ENCODE data around the gene ZNF839.
A peak's percentile ranks its signal among the peaks of the same experiment; 100 is the strongest.
"Not testable (repeated sequence)": the region's sequence is repeated elsewhere in the genome, so short reads cannot be mapped to it uniquely, and the experiment has no call there.

The ZNF839 gene

GRCh38 chr14:102344084-102344483 lies 24.5 kb downstream of the ZNF839 start:
- no peak for DNase-seq

GRCh38 chr14:102344485-102344884 lies 24.9 kb downstream of the ZNF839 start:
- DNase-seq, result no peak

- DNase-seq, result no peak
These were observed 25.7 kb downstream of the ZNF839 start for GRCh38 chr14:102345232-102345631.

- DNase-seq, result no peak
These were observed 27.1 kb downstream of the ZNF839 start for GRCh38 chr14:102346645-102347044.

DNA sequence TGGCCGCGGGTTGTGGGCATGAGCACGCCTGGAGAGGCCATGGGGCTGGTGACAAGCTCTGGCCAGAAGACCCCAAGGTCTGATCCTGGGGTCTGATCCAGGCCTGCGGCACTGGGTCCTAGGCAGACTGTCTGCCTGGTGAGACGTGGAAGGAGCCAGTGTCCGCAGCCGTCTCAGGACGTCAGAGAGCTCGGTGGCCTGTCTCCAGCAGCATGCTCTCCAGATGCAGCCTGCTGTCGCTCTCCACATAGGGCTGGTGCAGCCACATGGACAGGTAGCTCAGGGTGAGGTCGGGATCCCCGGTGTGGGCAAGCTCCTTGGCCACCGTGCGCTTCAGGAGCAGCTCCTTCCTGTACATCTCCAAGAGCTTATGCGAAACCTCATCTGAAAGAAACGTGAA lies 28.8 kb downstream of the ZNF839 start:
- no peak for DNase-seq

DNA sequence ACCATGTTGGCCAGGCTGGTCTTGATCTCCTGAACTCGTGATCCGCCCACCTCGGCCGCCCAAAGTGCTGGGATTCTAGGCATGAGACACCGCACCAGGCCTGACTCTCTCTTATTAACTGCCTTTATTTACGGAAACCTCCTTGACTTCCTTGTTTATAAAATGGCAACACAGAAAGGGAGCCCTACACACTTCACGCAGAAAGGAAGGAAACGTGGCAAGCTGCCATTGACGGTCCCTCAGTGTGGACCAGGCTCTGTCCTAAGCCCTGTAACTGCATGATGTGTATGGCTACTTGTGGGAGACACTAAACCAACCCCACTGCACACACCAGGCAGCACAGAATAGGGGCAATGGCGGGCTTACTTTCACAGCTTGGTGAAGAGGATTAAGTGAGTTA lies 31.5 kb downstream of the ZNF839 start:
- DNase-seq, result no peak

DNA sequence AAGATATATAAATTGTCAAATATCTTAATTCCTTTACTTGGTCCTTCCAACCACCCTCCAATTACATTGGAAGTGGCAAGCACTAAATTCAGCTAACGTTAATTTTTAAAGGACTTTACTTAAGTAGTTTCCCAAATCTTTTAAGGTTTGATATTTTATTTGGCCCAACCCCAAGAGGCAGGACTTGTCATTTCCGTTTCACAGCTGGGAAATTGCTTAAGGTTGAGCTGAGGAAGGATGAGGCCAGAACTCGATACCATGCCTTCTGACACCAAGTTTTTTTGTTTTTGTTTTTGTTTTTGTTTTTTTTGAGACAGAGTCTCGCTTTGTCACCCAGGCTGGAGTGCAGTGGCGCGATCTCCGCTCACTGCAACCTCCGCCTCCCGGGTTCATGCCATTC lies 32.0 kb downstream of the ZNF839 start:
- not testable (repeated sequence) for DNase-seq

GRCh38 chr14:102352213-102352612 lies 32.7 kb downstream of the ZNF839 start:
- no peak for DNase-seq

DNA sequence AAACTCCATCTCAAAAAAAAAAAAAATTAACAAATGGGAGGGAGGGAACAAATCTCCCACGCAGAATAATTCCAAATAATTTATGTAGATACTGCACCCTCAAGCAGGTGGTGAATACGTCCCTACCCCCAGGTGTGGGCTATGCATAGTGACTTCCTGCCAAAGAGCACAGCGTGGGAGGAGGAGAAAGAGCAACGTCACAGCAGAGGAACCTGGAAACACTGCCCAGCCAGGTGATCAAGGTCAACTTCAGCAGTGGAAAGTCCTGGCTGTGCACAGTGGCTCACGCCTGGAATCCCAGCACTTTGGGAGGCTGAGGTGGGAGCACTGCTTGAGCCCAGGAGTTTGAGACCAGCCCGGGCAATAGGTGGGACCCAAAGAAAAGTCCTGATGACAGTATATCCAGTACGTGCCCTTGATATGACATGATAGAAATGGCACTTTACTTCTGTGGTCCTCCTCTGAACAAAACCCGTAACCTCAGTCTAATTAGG lies 33.6 kb downstream of the ZNF839 start:
- no peak for DNase-seq

GRCh38 chr14:102356280-102356679 lies 36.7 kb downstream of the ZNF839 start:
- DNase-seq, result no peak

DNA sequence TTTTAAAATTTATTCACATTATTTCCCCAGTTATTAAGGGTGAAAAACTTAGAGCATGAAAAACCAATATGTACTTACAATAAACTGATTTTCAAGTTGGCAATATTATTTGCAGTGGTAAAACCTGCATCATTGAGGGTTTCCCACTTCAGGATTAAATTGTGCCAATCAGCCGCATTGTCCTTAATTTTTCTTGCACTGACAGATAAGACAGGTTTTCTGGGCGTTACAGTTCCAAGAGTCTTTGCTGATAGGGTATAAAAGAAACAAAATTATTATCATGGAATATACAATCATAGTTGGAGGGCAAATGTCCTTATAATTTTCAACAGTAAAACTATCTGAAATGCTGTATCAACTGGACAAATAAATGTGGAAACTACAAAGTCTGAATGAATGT lies 39.8 kb downstream of the ZNF839 start:
- DNase-seq, result no peak

DNA sequence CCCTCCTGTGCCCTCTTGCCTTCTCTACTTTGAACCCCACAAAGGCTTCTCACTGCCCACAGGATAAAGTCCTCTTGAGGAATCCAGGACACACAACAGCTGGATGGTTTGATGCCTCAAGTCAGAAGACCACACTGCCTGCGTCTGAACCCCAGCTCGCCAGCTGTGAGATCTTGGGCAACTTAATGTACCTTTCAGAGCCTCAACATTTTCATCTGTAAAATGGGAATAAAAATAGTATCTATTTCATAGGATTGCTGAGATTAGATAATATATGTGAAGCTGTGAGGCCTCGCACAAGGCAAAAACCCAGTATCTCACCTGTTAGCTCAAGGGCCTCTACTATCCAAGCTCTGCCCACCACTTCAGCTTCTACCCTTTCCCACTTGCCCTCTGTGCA lies 40.8 kb downstream of the ZNF839 start:
- no peak for DNase-seq

GRCh38 chr14:102362084-102362483 lies 42.5 kb downstream of the ZNF839 start:
- peak; percentile 8 to 27 for DNase-seq

- peak; percentile 88 to 89 for DNase-seq
These were observed 43.1 kb downstream of the ZNF839 start, which contains the start of the genes CINP and TECPR2 for GRCh38 chr14:102362545-102363181. Gene CINP (minus strand): TSS chr14:102362890. CDS start chr14:102362851, 39 bp downstream. Gene TECPR2 (plus strand): TSS chr14:102362941. CDS start chr14:102376722, 13,781 bp downstream.

GRCh38 chr14:102363182-102363943 lies 43.8 kb downstream of the ZNF839 start:
- DNase-seq, result no peak

DNA sequence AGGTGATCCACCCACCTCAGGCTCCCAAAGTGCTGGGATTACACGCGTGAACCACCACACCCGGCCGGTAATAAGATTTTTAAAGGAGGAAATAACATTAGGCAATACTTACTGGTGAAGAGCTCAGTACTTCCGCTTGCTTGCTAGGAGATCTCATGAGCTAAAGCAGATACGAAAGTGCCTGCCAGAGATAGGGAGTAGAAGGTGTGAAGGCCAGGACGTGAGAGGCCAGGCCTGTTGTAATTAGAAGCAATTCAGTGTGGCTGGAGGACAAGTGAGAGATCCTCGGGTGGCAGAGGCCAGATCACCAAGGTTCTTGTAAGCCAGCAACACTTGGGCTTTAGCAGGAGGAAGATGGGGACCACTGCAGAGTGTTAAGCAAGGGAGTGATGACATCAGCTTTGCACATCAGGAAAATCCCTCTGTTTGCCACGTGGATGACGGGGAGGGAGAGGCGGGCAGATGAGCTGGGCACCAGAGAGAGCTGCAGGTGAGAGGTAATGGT lies 50.8 kb downstream of the ZNF839 start:
- DNase-seq, result peak in 1 of 2 donors; percentile 35

GRCh38 chr14:102371361-102371760 lies 51.8 kb downstream of the ZNF839 start:
- no peak for DNase-seq

DNA sequence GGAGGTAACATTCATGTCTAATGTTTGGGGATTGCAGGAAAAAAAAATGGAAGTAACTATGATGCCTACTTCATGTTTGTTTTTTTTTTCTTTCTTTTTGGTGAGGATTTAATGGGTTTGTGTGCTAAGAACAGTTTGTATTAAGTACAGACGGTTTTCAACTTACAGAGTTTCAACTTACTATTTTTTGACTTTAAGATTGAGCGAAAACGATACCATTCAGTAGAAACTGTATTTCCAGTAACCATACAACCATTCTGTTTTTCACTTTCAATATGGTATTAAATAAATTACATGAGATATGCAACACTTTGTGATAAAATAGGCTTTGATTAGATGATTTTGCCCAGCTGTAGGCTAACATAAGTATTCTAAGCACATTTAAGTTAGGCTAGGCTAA lies 53.6 kb downstream of the ZNF839 start:
- no peak for DNase-seq

GRCh38 chr14:102374264-102374663 lies 54.7 kb downstream of the ZNF839 start:
- DNase-seq, result no peak

GRCh38 chr14:102375119-102375518 lies 55.6 kb downstream of the ZNF839 start:
- DNase-seq, result no peak

- no peak for DNase-seq
These were observed 58.1 kb downstream of the ZNF839 start for GRCh38 chr14:102377696-102378095.

DNA sequence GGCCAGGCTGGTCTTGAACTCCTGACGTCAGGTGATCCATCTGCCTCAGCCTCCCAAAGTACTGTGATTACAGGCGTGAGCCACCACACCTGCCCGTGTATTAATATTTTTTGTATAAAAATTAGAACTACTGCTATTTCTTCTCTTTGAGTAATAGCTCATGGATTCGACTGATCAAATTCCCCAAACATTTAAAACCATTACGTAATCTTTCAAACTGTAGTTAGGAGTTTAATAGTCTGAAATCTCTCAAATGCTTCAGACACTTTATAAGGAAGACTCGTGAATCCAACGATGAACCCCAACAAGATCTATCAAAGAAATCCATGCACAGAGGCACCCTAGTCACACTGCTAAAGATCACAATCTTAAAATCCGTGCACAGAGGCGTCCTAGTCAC lies 59.3 kb downstream of the ZNF839 start:
- DNase-seq, result no peak

DNA sequence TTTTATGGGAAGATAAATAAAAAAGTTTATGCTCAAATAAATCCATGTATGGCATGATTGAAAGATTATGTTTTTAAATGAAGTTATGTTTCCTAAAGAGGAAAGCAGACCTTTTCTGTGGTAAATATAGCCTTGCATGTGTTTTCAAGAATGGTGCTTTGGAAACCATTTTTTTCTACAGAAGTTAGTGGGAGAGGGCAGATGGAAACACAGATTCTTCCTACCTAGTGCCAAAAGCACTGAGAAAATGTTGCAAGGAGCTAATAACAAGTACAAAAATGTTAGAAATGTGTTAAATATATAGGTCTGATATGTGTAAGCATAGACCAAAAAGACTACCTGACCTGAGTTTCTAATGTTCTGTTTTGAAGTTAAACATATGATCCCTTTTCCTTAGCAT lies 67.5 kb downstream of the ZNF839 start:
- no peak for DNase-seq

DNA sequence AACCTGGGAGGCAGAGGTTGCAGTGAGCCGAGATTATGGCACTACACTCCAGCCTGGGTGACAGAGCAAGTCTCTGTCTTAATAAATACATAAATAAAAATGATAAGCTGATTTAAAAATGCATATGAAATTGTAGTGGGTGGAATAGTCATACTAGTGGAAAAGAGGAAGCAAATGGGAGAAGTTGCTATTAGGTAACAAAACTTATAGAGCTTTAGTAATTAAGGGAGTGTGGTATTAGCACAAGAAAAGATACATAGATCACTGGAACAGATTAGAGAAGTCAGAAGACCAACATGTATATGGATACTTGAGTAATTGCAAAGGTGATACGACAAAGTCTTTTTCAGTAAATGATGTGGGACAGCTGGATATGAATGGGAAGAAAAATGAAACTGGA lies 69.7 kb downstream of the ZNF839 start:
- DNase-seq, result no peak

Data from bone marrow (tissue), 2 donors.